Endothelial cell of umbilical vein (primary cell): ENCODE data around the gene FHIT.

ENCODE experiments used
- POLR2A ChIP-seq: IDR thresholded peaks from 2 replicates; pipeline ENCODE4 v1.6.1; 2012; ENCODE audit warnings: low read depth, mild to moderate bottlenecking, control low read depth, low read length
- POLR2AphosphoS5 ChIP-seq: IDR thresholded peaks from 2 replicates; pipeline ENCODE4 v1.6.1; 2012; ENCODE audit warnings: low read depth, mild to moderate bottlenecking, control low read depth, low read length, moderate library complexity; ENCODE audit not compliant: insufficient read depth
- TF ChIP-seq, protein P1 (sequence below), 2 donors: IDR thresholded peaks; 1 replicate in 1 of 2; 2 replicates in 1 of 2; pipeline ENCODE4 v1.5.1; 2011; ENCODE audit warnings: low read length in 2 of 2, mild to moderate bottlenecking in 2 of 2, moderate library complexity in 2 of 2, control low read depth in 1 of 2, inconsistent platforms in 1 of 2, low read depth in 1 of 2; ENCODE audit not compliant: insufficient read depth in 1 of 2; ENCODE audit errors: extremely low read depth in 1 of 2

DNA sequence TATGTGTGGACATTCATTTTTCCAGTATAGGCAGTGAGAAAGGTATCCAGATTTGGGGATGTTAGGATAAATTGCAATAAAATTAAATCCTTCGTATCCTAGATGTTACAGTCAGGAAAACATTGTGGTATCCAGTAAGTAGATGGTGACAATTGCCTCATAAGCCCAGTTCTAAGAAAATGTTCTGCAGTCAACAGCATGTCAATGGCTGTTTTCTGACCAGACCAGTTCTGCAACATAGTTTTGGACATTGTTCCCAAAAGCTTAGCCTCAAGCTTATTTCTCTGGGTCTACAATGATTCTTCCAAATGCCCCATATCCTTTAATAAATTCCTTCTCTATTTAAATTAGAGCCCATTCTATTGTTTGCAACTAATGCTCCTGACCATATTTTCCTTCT lies 480.7 kb downstream of the FHIT start:
- no peak for TF ChIP-seq POLR2A
- TF ChIP-seq, protein P1, sequence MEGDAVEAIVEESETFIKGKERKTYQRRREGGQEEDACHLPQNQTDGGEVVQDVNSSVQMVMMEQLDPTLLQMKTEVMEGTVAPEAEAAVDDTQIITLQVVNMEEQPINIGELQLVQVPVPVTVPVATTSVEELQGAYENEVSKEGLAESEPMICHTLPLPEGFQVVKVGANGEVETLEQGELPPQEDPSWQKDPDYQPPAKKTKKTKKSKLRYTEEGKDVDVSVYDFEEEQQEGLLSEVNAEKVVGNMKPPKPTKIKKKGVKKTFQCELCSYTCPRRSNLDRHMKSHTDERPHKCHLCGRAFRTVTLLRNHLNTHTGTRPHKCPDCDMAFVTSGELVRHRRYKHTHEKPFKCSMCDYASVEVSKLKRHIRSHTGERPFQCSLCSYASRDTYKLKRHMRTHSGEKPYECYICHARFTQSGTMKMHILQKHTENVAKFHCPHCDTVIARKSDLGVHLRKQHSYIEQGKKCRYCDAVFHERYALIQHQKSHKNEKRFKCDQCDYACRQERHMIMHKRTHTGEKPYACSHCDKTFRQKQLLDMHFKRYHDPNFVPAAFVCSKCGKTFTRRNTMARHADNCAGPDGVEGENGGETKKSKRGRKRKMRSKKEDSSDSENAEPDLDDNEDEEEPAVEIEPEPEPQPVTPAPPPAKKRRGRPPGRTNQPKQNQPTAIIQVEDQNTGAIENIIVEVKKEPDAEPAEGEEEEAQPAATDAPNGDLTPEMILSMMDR (IDR thresholded peaks at IDR 0.05; ENCODE audit: extremely low read depth in 1 of 2, insufficient read depth in 1 of 2, low read depth in 1 of 2, low read length in 2 of 2), result no peak
- TF ChIP-seq POLR2AphosphoS5, result no peak
